ENCODE data around the gene NUDT19. TPM values are rescaled to one million over a fixed set of nuclear protein-coding genes. Genes with fewer than 3 reads are reported as not detected.

The NUDT19 gene
- total and polyA plus RNA-seq, 9 of the 15 experiments (the other 6 are each of a cell fraction or from before 2014, with no cell fraction given): 9.6 to 38.6 (median 14.4) TPM

- no peak for TF ChIP-seq ZNF407 (IDR thresholded peaks at IDR 0.05; ENCODE audit: low read depth)
- no peak for TF ChIP-seq SFPQ (IDR thresholded peaks at IDR 0.05; ENCODE audit: low read depth, low read length)
- TF ChIP-seq ETV5 (CRISPR knock-in tag; IDR thresholded peaks at IDR 0.05; ENCODE audit: low read depth): no peak
- TF ChIP-seq GTF2E2 (tag; IDR thresholded peaks at IDR 0.05): 0 out of 2 replicates have a peak, but pooled peaks have one; percentile 7
- TF ChIP-seq SRSF3 (IDR thresholded peaks at IDR 0.05; ENCODE audit: insufficient read depth, low read length): 0 out of 2 replicates have a peak, but pooled peaks have one; percentile 65
- no peak for TF ChIP-seq KDM1A (IDR thresholded peaks at IDR 0.05)
- TF ChIP-seq EP400 (IDR thresholded peaks at IDR 0.05): peak; percentile 61; the same call in 1 of the 2 replicates
- TF ChIP-seq MNT (conservative IDR thresholded peaks at IDR 0.05): peak; percentile 22 to 35; a peak in 1 of 4 replicates
- no peak for TF ChIP-seq KDM4B (IDR thresholded peaks at IDR 0.05; ENCODE audit: borderline replicate concordance in 2 of 2, low read depth in 1 of 2)
- no peak for TF ChIP-seq ZNF551 (CRISPR knock-in tag; IDR thresholded peaks at IDR 0.05)
- TF ChIP-seq ZNF655 (CRISPR knock-in tag; IDR thresholded peaks at IDR 0.05): no peak
- TF ChIP-seq USF2 (CRISPR knock-in tag; IDR thresholded peaks at IDR 0.05): 0 out of 2 replicates have a peak, but pooled peaks have one; percentile 5
These were observed 1.1 kb downstream of the NUDT19 start (continued) for GRCh38 chr19:32692727-32693061.

Data from K562 (cell line).